Measurements from ENCODE around the gene STOX1. TPM values are rescaled to one million over a fixed set of nuclear protein-coding genes. Genes with fewer than 3 reads are reported as not detected.

Gene STOX1
- total and polyA plus RNA-seq, 10 of the 15 experiments (the other 5 are each of a cell fraction or from before 2014, with no cell fraction given): 0.18 to 1.2 (median 0.67) TPM; not detected in 1

DNA sequence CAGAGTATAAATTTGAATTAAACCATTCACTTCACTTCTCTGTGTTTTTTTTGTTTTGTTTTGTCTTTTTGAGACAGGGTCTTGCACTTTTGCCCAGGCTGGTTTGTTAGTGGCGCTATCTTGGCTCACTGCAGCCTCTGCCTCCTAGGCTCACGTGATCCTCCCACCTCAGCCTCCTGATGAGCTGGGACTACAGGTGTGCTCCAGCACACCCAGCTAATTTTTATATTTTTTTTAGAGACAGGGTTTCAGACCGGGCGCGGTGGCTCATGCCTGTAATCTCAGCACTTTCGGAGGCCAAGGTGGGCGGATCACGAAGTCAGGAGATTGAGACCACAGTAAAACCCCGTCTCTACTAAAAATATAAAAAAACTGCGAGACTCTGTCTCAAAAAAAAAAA, 36.9 kb upstream of the STOX1 start:
- RAD21 ChIA-PET (ENCODE audit: unreplicated experiment): no interaction called here
- no TSS peak for BruUV-seq (replicated peaks)
- no peak overlapping the region for H3K4me2 ChIP-seq (ENCODE audit: control insufficient read depth, insufficient read depth)
- no peak overlapping the region for H2AFZ ChIP-seq (ENCODE audit: control insufficient read depth, low read depth, low read length)
- H4K20me1 ChIP-seq (ENCODE audit: control insufficient read depth, insufficient read depth): no peaks in the 10 kb centered on the region
- no peaks in the 10 kb centered on the region for H3K4me1 ChIP-seq (ENCODE audit: control insufficient read depth, insufficient read depth, low read length)
- no peaks in the 10 kb centered on the region for H3K79me2 ChIP-seq (ENCODE audit: control insufficient read depth, insufficient read depth, low read length)
- FAIRE-seq (no peak), DNase-seq (ENCODE audit: low read depth, low spot score) (no peak), ATAC-seq (no peak)
- in situ Hi-C loops (cut with MboI): no loop called here
- H3K36me3 ChIP-seq (ENCODE audit: control insufficient read depth in 2 of 2, insufficient read depth in 2 of 2, low read length in 1 of 2): peaks cover 0 to 50% of the 10 kb centered on the region in 2 experiments
- no peak for TF ChIP-seq SIN3A (IDR thresholded peaks at IDR 0.05; ENCODE audit: low read depth, low read length)
- no peak for TF ChIP-seq ZBED1 (IDR thresholded peaks at IDR 0.05; ENCODE audit: borderline replicate concordance)
- no peak for TF ChIP-seq ZNF207 (IDR thresholded peaks at IDR 0.05; ENCODE audit: borderline replicate concordance)
- TF ChIP-seq POLR2AphosphoS5 (IDR thresholded peaks at IDR 0.05; ENCODE audit: low read length): no peak
- no peak for TF ChIP-seq CHD1 (IDR thresholded peaks at IDR 0.05; ENCODE audit: low read depth, low read length)
- TF ChIP-seq, protein P1, sequence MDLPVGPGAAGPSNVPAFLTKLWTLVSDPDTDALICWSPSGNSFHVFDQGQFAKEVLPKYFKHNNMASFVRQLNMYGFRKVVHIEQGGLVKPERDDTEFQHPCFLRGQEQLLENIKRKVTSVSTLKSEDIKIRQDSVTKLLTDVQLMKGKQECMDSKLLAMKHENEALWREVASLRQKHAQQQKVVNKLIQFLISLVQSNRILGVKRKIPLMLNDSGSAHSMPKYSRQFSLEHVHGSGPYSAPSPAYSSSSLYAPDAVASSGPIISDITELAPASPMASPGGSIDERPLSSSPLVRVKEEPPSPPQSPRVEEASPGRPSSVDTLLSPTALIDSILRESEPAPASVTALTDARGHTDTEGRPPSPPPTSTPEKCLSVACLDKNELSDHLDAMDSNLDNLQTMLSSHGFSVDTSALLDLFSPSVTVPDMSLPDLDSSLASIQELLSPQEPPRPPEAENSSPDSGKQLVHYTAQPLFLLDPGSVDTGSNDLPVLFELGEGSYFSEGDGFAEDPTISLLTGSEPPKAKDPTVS (IDR thresholded peaks at IDR 0.05; ENCODE audit: low read depth, low read length): no peak
- TF ChIP-seq, protein P2, sequence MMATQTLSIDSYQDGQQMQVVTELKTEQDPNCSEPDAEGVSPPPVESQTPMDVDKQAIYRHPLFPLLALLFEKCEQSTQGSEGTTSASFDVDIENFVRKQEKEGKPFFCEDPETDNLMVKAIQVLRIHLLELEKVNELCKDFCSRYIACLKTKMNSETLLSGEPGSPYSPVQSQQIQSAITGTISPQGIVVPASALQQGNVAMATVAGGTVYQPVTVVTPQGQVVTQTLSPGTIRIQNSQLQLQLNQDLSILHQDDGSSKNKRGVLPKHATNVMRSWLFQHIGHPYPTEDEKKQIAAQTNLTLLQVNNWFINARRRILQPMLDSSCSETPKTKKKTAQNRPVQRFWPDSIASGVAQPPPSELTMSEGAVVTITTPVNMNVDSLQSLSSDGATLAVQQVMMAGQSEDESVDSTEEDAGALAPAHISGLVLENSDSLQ (IDR thresholded peaks at IDR 0.05): no peak
- TF ChIP-seq ZNF384 (IDR thresholded peaks at IDR 0.05; ENCODE audit: borderline replicate concordance, low read depth, low read length): no peak
- TF ChIP-seq EP300 (IDR thresholded peaks at IDR 0.05; ENCODE audit: borderline replicate concordance in 1 of 2, control insufficient read depth in 1 of 2, low read depth in 2 of 2, low read length in 2 of 2): no peak
- no peak for TF ChIP-seq BMI1 (IDR thresholded peaks at IDR 0.05; ENCODE audit: borderline replicate concordance)
- TF ChIP-seq RFX5 (IDR thresholded peaks at IDR 0.05; ENCODE audit: low read depth, low read length): no peak
- TF ChIP-seq CHD4 (IDR thresholded peaks at IDR 0.05): no peak
- no peak for TF ChIP-seq MYC (IDR thresholded peaks at IDR 0.05; ENCODE audit: insufficient read depth, insufficient read length, insufficient replicate concordance, low read length, severe bottlenecking)
- TF ChIP-seq RAD21 (IDR thresholded peaks at IDR 0.05; ENCODE audit: insufficient read depth, low read depth, low read length): no peak
- no peak for TF ChIP-seq SUZ12 (IDR thresholded peaks at IDR 0.05; ENCODE audit: unreplicated experiment)
- TF ChIP-seq SREBF2 (IDR thresholded peaks at IDR 0.05; ENCODE audit: low read length): no peak
- TF ChIP-seq, protein P3, sequence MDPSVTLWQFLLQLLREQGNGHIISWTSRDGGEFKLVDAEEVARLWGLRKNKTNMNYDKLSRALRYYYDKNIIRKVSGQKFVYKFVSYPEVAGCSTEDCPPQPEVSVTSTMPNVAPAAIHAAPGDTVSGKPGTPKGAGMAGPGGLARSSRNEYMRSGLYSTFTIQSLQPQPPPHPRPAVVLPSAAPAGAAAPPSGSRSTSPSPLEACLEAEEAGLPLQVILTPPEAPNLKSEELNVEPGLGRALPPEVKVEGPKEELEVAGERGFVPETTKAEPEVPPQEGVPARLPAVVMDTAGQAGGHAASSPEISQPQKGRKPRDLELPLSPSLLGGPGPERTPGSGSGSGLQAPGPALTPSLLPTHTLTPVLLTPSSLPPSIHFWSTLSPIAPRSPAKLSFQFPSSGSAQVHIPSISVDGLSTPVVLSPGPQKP (IDR thresholded peaks at IDR 0.05; ENCODE audit: low read depth, low read length): no peak
- no peak for TF ChIP-seq SREBF1 (IDR thresholded peaks at IDR 0.05; ENCODE audit: low read length)
- TF ChIP-seq CTCF (IDR thresholded peaks at IDR 0.05 in 2 of 3, conservative IDR thresholded peaks at IDR 0.05 in 1 of 3; ENCODE audit: control insufficient read depth in 2 of 3, extremely low read depth in 1 of 3, insufficient read depth in 1 of 3, low read depth in 3 of 3, low read length in 3 of 3): no peak
- no peak for TF ChIP-seq FOXM1 (IDR thresholded peaks at IDR 0.05; ENCODE audit: low read depth, low read length)
- POLR2A ChIA-PET: no interaction called here
- CTCF ChIA-PET: no interaction called here
- H3K9me3 ChIP-seq (replicated peaks; ENCODE audit: control insufficient read depth, insufficient read depth, low read length): no peaks in the 10 kb centered on the region
- no peak overlapping the region for H3K27ac ChIP-seq (ENCODE audit: control insufficient read depth, insufficient read depth)
- H3K9ac ChIP-seq (ENCODE audit: control insufficient read depth, insufficient read depth, low read length): no peak overlapping the region
- no peak overlapping the region for H3K4me3 ChIP-seq
- intact Hi-C loops (cut with micrococcal nuclease; ENCODE audit: unreplicated experiment): loop anchor here (10.0 kb wide), 1 partner anchor 104 kb away; no protein-coding TSS in a partner anchor
- SMC1A ChIA-PET (ENCODE audit: uncharacterized antibody, unreplicated experiment): no interaction called here
- WGBS (ENCODE audit: insufficient coverage, insufficient replicate concordance, low lambda C conversion rate, missing lambda C conversion rate): 99% methylated on average over 10 of the region's 10 CpGs
- no peaks in the 10 kb centered on the region for H3K27me3 ChIP-seq (replicated peaks in 1 of 2; ENCODE audit: control insufficient read depth in 2 of 2, insufficient read depth in 2 of 2, low read length in 1 of 2)

Measured in GM12878 (cell line).